HEK293 (cell line): ENCODE measurements around the gene SAMD13.

ENCODE experiments used
- CTCF ChIA-PET: fragments of 350-600 bp; formaldehyde crosslinking; extraction: SDS; loops from one replicate; lab custom pipeline; 2021; ENCODE audit warnings: antibody characterized with exemption; lab: Yijun Ruan, JAX
- POLR2A ChIA-PET: fragments of 300-600 bp; formaldehyde crosslinking; extraction: SDS; loops from one replicate; lab custom pipeline; 2020; ENCODE audit warnings: antibody characterized with exemption, inconsistent platforms; lab: Yijun Ruan, JAX
- H3K27ac ChIP-seq: fragments of 200-500 bp; sonication (Bioruptor generic); 2 replicates; pipeline ENCODE4 v1.5.1; 2014; ENCODE audit warnings: low read depth, low read length, control low read depth, inconsistent platforms; ENCODE audit errors: extremely low read depth
- H3K36me3 ChIP-seq, 2 experiments: fragments of 200-500 bp in 1 of 2; sonication (Bioruptor generic) in 1 of 2; 1 replicate in 1 of 2; 2 replicates in 1 of 2; pipeline ENCODE4 v1.5.1; 2014 to 2017; ENCODE audit warnings: inconsistent platforms in 2 of 2, low read length in 2 of 2; ENCODE audit not compliant: control insufficient read depth in 2 of 2, insufficient read depth in 1 of 2
- H3K4me1 ChIP-seq: fragments of 200-500 bp; sonication (Bioruptor generic); 2 replicates; pipeline ENCODE4 v1.5.1; 2014; ENCODE audit warnings: mild to moderate bottlenecking, low read length, inconsistent platforms; ENCODE audit not compliant: control insufficient read depth, insufficient read depth
- H3K4me3 ChIP-seq: 2 replicates; pipeline ENCODE4 v1.5.1; 2011; ENCODE audit warnings: low read depth, mild to moderate bottlenecking, control low read depth, low read length, moderate library complexity
- H3K9me3 ChIP-seq: fragments of 200-500 bp; sonication (Bioruptor generic); 2 replicates; pipeline ENCODE4 v1.5.1; 2014; ENCODE audit warnings: low read depth, low read length, inconsistent platforms; ENCODE audit not compliant: control insufficient read depth, insufficient read depth
- BCL11A ChIP-seq: fragments of 450-650 bp; formaldehyde crosslinking; IDR thresholded peaks from 2 replicates; pipeline ENCODE4 v1.5.1; 2016; ENCODE audit warnings: low read depth, missing biosample characterization, missing genetic modification characterization
- GLI2 ChIP-seq: fragments of 450-650 bp; formaldehyde crosslinking; IDR thresholded peaks from 2 replicates; pipeline ENCODE4; 2017; ENCODE audit warnings: missing biosample characterization, missing genetic modification characterization, low read depth, borderline replicate concordance
- GLI4 ChIP-seq: fragments of 450-650 bp; formaldehyde crosslinking; IDR thresholded peaks from 2 replicates; pipeline ENCODE4 v1.5.1; 2016; ENCODE audit warnings: missing biosample characterization, missing genetic modification characterization
- IKZF3 ChIP-seq: fragments of 450-650 bp; IDR thresholded peaks from 2 replicates; pipeline ENCODE4 v1.5.0; 2018; ENCODE audit warnings: missing biosample characterization, mild to moderate bottlenecking, missing genetic modification characterization, moderate library complexity
- KLF1 ChIP-seq: fragments of 450-650 bp; formaldehyde crosslinking; IDR thresholded peaks from 2 replicates; pipeline ENCODE4 v1.5.1; 2016; ENCODE audit warnings: missing biosample characterization, missing genetic modification characterization
- TCF7L2 ChIP-seq: IDR thresholded peaks from 2 replicates; pipeline ENCODE4 v1.6.1; 2011; ENCODE audit warnings: low read depth, mild to moderate bottlenecking, inconsistent platforms, low read length, moderate library complexity, borderline replicate concordance
- ZBTB1 ChIP-seq: fragments of 450-650 bp; formaldehyde crosslinking; IDR thresholded peaks from 2 replicates; pipeline ENCODE4 v1.5.1; 2016; ENCODE audit warnings: missing biosample characterization, missing genetic modification characterization
- ZNF132 ChIP-seq: fragments of 450-650 bp; formaldehyde crosslinking; IDR thresholded peaks from 2 replicates; pipeline ENCODE4 v1.5.1; 2017; ENCODE audit warnings: missing biosample characterization, missing genetic modification characterization, borderline replicate concordance
- ZNF157 ChIP-seq: fragments of 450-650 bp; formaldehyde crosslinking; IDR thresholded peaks from 2 replicates; pipeline ENCODE4 v1.5.1; 2016; ENCODE audit warnings: missing biosample characterization, missing genetic modification characterization
- ZNF175 ChIP-seq: fragments of 450-650 bp; formaldehyde crosslinking; IDR thresholded peaks from 2 replicates; pipeline ENCODE4 v1.5.1; 2016; ENCODE audit warnings: missing biosample characterization, missing genetic modification characterization
- ZNF202 ChIP-seq: fragments of 450-650 bp; formaldehyde crosslinking; IDR thresholded peaks from 2 replicates; pipeline ENCODE4 v1.5.1; 2016; ENCODE audit warnings: missing biosample characterization, missing genetic modification characterization, borderline replicate concordance
- ZNF214 ChIP-seq: fragments of 450-650 bp; formaldehyde crosslinking; IDR thresholded peaks from 2 replicates; pipeline ENCODE4 v1.5.1; 2017; ENCODE audit warnings: missing biosample characterization, mild to moderate bottlenecking, missing genetic modification characterization, borderline replicate concordance
- ZNF221 ChIP-seq: fragments of 450-650 bp; formaldehyde crosslinking; IDR thresholded peaks from 2 replicates; pipeline ENCODE4 v1.5.1; 2017; ENCODE audit warnings: missing biosample characterization, missing genetic modification characterization, borderline replicate concordance
- ZNF248 ChIP-seq: fragments of 450-650 bp; formaldehyde crosslinking; IDR thresholded peaks from 2 replicates; pipeline ENCODE4 v1.5.1; 2017; ENCODE audit warnings: missing biosample characterization, missing genetic modification characterization
- ZNF341 ChIP-seq: fragments of 450-650 bp; formaldehyde crosslinking; IDR thresholded peaks from 2 replicates; pipeline ENCODE4; 2016; ENCODE audit warnings: low read depth, missing biosample characterization, missing genetic modification characterization
- ZNF544 ChIP-seq: fragments of 450-650 bp; formaldehyde crosslinking; IDR thresholded peaks from 2 replicates; pipeline ENCODE4 v1.5.0; 2017; ENCODE audit warnings: missing biosample characterization, missing genetic modification characterization
- ZNF558 ChIP-seq: fragments of 450-650 bp; formaldehyde crosslinking; IDR thresholded peaks from 2 replicates; pipeline ENCODE4 v1.5.1; 2016; ENCODE audit warnings: missing biosample characterization, missing genetic modification characterization
- TF ChIP-seq, protein P1 (sequence below): fragments of 450-650 bp; formaldehyde crosslinking; conservative IDR thresholded peaks from 2 replicates; pipeline ENCODE4 v1.5.1; 2016; ENCODE audit warnings: low read depth, missing biosample characterization, missing genetic modification characterization
- TF ChIP-seq, protein P2 (sequence below): fragments of 450-650 bp; formaldehyde crosslinking; IDR thresholded peaks from 2 replicates; pipeline ENCODE4 v1.5.1; 2017; ENCODE audit warnings: missing biosample characterization, missing genetic modification characterization
- TF ChIP-seq, protein P3 (sequence below): fragments of 450-650 bp; formaldehyde crosslinking; IDR thresholded peaks from 2 replicates; pipeline ENCODE4 v1.5.1; 2016; ENCODE audit warnings: missing biosample characterization, missing genetic modification characterization, low read depth

SAMD13 gene

DNA sequence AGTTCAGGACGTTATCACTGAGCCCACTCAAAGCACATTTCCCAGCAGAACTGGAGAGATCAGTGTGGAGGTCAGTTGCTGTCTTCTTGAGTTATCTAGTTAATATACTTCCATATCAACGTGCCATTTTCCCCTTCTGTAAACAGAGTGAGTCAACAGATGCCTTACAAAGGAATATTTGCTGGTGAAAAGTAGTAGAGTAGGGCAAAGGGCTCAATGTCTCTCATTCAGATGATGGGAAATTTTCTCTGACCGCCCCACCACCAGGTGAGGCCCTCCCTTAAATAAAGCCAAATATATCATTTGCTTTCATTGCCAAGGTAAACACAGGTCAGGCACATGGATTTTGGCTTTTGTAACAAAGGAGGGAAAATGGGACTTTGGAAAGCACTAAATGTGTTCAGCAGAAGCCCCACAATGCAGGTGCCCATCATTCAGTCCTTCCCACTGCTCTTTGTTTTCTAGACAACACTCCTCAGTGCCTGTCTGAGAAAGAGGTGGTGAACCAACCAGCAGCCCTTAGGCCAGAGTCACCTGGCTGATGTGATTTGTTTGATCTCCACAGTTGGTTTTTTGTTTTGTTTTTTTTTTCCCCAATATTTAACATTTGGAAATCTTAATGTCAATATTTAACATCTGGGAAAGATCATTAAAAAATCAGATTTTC lies 40.5 kb upstream of the SAMD13 start (continued):
- no peak for TF ChIP-seq GLI4 (tag by site-specific recombination)
- TF ChIP-seq, protein P1, sequence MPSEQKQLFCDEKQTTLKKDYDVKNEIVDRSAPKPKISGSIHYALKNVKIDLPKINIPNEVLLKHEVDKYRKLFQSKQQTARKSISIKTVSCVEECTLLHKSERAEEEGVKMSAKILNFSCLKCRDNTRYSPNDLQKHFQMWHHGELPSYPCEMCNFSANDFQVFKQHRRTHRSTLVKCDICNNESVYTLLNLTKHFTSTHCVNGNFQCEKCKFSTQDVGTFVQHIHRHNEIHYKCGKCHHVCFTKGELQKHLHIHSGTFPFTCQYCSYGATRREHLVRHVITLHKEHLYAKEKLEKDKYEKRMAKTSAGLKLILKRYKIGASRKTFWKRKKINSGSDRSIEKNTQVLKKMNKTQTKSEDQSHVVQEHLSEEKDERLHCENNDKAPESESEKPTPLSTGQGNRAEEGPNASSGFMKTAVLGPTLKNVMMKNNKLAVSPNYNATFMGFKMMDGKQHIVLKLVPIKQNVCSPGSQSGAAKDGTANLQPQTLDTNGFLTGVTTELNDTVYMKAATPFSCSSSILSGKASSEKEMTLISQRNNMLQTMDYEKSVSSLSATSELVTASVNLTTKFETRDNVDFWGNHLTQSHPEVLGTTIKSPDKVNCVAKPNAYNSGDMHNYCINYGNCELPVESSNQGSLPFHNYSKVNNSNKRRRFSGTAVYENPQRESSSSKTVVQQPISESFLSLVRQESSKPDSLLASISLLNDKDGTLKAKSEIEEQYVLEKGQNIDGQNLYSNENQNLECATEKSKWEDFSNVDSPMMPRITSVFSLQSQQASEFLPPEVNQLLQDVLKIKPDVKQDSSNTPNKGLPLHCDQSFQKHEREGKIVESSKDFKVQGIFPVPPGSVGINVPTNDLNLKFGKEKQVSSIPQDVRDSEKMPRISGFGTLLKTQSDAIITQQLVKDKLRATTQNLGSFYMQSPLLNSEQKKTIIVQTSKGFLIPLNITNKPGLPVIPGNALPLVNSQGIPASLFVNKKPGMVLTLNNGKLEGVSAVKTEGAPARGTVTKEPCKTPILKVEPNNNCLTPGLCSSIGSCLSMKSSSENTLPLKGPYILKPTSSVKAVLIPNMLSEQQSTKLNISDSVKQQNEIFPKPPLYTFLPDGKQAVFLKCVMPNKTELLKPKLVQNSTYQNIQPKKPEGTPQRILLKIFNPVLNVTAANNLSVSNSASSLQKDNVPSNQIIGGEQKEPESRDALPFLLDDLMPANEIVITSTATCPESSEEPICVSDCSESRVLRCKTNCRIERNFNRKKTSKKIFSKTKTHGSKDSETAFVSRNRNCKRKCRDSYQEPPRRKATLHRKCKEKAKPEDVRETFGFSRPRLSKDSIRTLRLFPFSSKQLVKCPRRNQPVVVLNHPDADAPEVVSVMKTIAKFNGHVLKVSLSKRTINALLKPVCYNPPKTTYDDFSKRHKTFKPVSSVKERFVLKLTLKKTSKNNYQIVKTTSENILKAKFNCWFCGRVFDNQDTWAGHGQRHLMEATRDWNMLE (tag by site-specific recombination), result no peak
- TF ChIP-seq, all 188 proteins: peak for 0

DNA sequence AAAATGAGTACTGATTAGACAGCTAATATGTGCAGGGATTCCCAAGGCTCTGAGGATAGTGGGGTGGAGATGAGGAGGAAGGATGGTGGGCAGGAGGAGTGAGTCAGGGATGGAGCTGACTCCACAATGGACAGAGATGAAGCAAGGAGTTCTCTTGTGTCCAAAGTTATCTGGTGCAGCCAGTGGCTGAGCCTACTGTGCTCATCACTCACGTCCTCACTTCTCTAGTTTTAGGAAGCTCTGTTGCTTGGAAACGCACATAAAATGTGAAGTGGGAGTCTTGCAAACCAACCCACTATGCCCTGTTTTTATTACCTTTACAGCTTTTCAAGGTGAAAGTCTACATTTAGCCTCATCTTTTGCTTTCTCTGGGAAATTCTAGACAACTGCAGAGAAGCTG lies 36.5 kb upstream of the SAMD13 start:
- ChIA-PET POLR2A (no interaction called here), CTCF (no interaction called here)
- H3K36me3 ChIP-seq, result no peaks in the 10 kb centered on the region
- H3K4me1 ChIP-seq, result no peaks in the 10 kb centered on the region
- H3K4me3 ChIP-seq, result no peak overlapping the region
- H3K9me3 ChIP-seq, result no peaks in the 10 kb centered on the region
- H3K27ac ChIP-seq, result no peak overlapping the region
- TF ChIP-seq GLI2 (tag by site-specific recombination) (no peak), ZNF175 (tag by site-specific recombination) (no peak), ZNF341 (no peak), ZNF544 (tag by site-specific recombination) (no peak), ZBTB1 (tag by site-specific recombination) (no peak), ZNF558 (tag by site-specific recombination) (no peak), ZNF221 (tag by site-specific recombination) (no peak), ZNF202 (tag by site-specific recombination) (no peak), IKZF3 (tag by site-specific recombination) (no peak), BCL11A (tag by site-specific recombination) (no peak), ZNF157 (tag by site-specific recombination) (no peak), ZNF214 (tag by site-specific recombination) (no peak)

DNA sequence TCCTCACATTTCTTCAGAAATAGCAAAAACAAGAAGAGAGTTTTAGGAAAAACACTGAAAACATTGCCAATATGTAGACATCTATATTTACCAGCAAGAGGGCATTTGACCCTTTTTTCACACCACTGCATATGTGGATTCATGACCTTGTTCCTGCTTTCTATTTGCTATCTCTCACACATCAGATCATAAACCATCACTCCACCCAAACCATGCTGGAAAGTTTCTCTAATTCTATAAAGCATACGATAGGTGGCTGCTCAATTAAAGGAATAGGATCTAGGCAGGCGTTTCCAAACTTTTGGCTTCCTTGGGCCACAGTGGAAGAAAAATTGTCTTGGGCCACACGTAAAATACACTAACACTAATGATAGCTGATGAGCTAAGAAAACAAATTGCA lies 35.6 kb upstream of the SAMD13 start:
- CTCF ChIA-PET, result no interaction called here
- Histone ChIP-seq H3K4me3 (no peak overlapping the region), H3K4me1 (no peaks in the 10 kb centered on the region), H3K36me3 (no peaks in the 10 kb centered on the region), H3K9me3 (no peaks in the 10 kb centered on the region), H3K27ac (no peak overlapping the region)
- TF ChIP-seq, protein P2, sequence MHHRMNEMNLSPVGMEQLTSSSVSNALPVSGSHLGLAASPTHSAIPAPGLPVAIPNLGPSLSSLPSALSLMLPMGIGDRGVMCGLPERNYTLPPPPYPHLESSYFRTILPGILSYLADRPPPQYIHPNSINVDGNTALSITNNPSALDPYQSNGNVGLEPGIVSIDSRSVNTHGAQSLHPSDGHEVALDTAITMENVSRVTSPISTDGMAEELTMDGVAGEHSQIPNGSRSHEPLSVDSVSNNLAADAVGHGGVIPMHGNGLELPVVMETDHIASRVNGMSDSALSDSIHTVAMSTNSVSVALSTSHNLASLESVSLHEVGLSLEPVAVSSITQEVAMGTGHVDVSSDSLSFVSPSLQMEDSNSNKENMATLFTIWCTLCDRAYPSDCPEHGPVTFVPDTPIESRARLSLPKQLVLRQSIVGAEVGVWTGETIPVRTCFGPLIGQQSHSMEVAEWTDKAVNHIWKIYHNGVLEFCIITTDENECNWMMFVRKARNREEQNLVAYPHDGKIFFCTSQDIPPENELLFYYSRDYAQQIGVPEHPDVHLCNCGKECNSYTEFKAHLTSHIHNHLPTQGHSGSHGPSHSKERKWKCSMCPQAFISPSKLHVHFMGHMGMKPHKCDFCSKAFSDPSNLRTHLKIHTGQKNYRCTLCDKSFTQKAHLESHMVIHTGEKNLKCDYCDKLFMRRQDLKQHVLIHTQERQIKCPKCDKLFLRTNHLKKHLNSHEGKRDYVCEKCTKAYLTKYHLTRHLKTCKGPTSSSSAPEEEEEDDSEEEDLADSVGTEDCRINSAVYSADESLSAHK (tag by site-specific recombination), result no peak
- TF ChIP-seq TCF7L2 (no peak), ZNF248 (tag by site-specific recombination) (no peak), ZNF132 (tag by site-specific recombination) (no peak), KLF1 (no peak)
- TF ChIP-seq, protein P3, sequence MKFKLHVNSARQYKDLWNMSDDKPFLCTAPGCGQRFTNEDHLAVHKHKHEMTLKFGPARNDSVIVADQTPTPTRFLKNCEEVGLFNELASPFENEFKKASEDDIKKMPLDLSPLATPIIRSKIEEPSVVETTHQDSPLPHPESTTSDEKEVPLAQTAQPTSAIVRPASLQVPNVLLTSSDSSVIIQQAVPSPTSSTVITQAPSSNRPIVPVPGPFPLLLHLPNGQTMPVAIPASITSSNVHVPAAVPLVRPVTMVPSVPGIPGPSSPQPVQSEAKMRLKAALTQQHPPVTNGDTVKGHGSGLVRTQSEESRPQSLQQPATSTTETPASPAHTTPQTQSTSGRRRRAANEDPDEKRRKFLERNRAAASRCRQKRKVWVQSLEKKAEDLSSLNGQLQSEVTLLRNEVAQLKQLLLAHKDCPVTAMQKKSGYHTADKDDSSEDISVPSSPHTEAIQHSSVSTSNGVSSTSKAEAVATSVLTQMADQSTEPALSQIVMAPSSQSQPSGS (tag by site-specific recombination), result no peak
- POLR2A ChIA-PET, result no interaction called here
